Vagina (tissue), 2 donors: ENCODE measurements around the gene METTL24. TPM values are rescaled to one million over a fixed set of nuclear protein-coding genes. Genes with fewer than 3 reads are reported as not detected.
"Not testable (repeated sequence)": the region's sequence is repeated elsewhere in the genome, so short reads cannot be mapped to it uniquely, and the experiment has no call there.

Source experiments
- DNase-seq, 2 donors: peaks; one replicate each; pipeline ENCODE4 v3.0.0-alpha.2; 2017; ENCODE audit errors: extremely low spot score in 2 of 2
- H3K27ac ChIP-seq: fragments of 200-600 bp; sonication (generic); one replicate; pipeline ENCODE4 v1.5.1; 2019
- H3K27me3 ChIP-seq: fragments of 200-600 bp; sonication (generic); one replicate; pipeline ENCODE4 v1.5.1; 2019
- H3K36me3 ChIP-seq, 2 donors: fragments of 200-600 bp; sonication (generic); one replicate each; pipeline ENCODE4 v1.5.1; 2017 to 2019
- H3K4me1 ChIP-seq: fragments of 200-600 bp; sonication (generic); one replicate; pipeline ENCODE4 v1.5.1; 2019
- H3K4me3 ChIP-seq, 2 donors: fragments of 200-600 bp; sonication (generic); 1 replicate in 1 of 2; 2 replicates in 1 of 2; pipeline ENCODE4 v1.5.1; 2016 to 2019
- H3K9me3 ChIP-seq: fragments of 200-600 bp; sonication (generic); one replicate; pipeline ENCODE4 v1.5.1; 2019
- CTCF ChIP-seq, 3 experiments: fragments of 450-650 bp in 2 of 3; fragments of 200-600 bp in 1 of 3; sonication (generic) in 1 of 3; IDR thresholded peaks; one replicate each; pipeline ENCODE4 v1.5.1; 2017 to 2019; ENCODE audit warnings: antibody characterized with exemption in 3 of 3, mild to moderate bottlenecking in 2 of 3, moderate library complexity in 2 of 3
- POLR2A ChIP-seq, 2 donors: fragments of 450-650 bp; IDR thresholded peaks; one replicate each; pipeline ENCODE4 v1.6.1; 2017; ENCODE audit warnings: antibody characterized with exemption in 2 of 2, mild to moderate bottlenecking in 2 of 2, moderate library complexity in 2 of 2
- POLR2AphosphoS5 ChIP-seq, 2 donors: sonication (generic); formaldehyde crosslinking; IDR thresholded peaks; one replicate each; pipeline ENCODE4 v1.9.0; 2017; ENCODE audit warnings: antibody characterized with exemption in 2 of 2, mild to moderate bottlenecking in 2 of 2, low read depth in 1 of 2; ENCODE audit not compliant: insufficient read depth in 1 of 2
- intact Hi-C: fragments of 100-400 bp; cut with DNase I; formaldehyde crosslinking; loops from one replicate; pipeline ENCODE4 v1.15.1; 2023
- total RNA-seq: library from RNA; depleted of rRNA; stranded (reverse); fragments of >200 nt; gene quantifications from one replicate; pipeline ENCODE4 v1.2.3, GENCODE V29; 2016

METTL24 gene
- total RNA-seq, 1 donor from 2014 or later = 6.6 TPM

GRCh38 chr6:110317646-110318045 is 40.5 kb downstream of the METTL24 start:
- TF ChIP-seq CTCF (IDR thresholded peaks at IDR 0.05) = no peak
- no peak for TF ChIP-seq POLR2A (IDR thresholded peaks at IDR 0.05)
- no peak for TF ChIP-seq POLR2AphosphoS5 (IDR thresholded peaks at IDR 0.05; ENCODE audit: insufficient read depth in 1 of 2, low read depth in 1 of 2)
- intact Hi-C loops = no loop called here
- Histone ChIP-seq H3K27me3 (no peaks in the 10 kb centered on the region), H3K36me3 (peaks cover 0 to 4% of the 10 kb centered on the region in 2 donors), H3K27ac (no peak overlapping the region), H3K4me1 (no peaks in the 10 kb centered on the region), H3K4me3 (no peak overlapping the region), H3K9me3 (no peaks in the 10 kb centered on the region)
- DNase-seq = no peak

GRCh38 chr6:110317189-110317588 is 41.0 kb downstream of the METTL24 start:
- no peak for DNase-seq
- Histone ChIP-seq H3K9me3 (no peaks in the 10 kb centered on the region), H3K36me3 (peaks cover 0 to 4% of the 10 kb centered on the region in 2 donors), H3K4me3 (no peak overlapping the region), H3K27me3 (no peaks in the 10 kb centered on the region), H3K4me1 (no peaks in the 10 kb centered on the region), H3K27ac (no peak overlapping the region)
- TF ChIP-seq POLR2A (IDR thresholded peaks at IDR 0.05) = no peak
- no peak for TF ChIP-seq POLR2AphosphoS5 (IDR thresholded peaks at IDR 0.05; ENCODE audit: insufficient read depth in 1 of 2, low read depth in 1 of 2)
- no peak for TF ChIP-seq CTCF (IDR thresholded peaks at IDR 0.05)
- intact Hi-C loops = no loop called here

GRCh38 chr6:110315869-110316398 is 42.2 kb downstream of the METTL24 start:
- Histone ChIP-seq H3K9me3 (no peaks in the 10 kb centered on the region), H3K27ac (no peak overlapping the region), H3K4me3 (no peak overlapping the region), H3K4me1 (no peaks in the 10 kb centered on the region), H3K36me3 (peaks cover 0 to 4% of the 10 kb centered on the region in 2 donors), H3K27me3 (no peaks in the 10 kb centered on the region)
- intact Hi-C loops = no loop called here
- DNase-seq = no peak
- TF ChIP-seq POLR2A (IDR thresholded peaks at IDR 0.05) (no peak), POLR2AphosphoS5 (IDR thresholded peaks at IDR 0.05; ENCODE audit: insufficient read depth in 1 of 2, low read depth in 1 of 2) (no peak), CTCF (IDR thresholded peaks at IDR 0.05) (no peak)

GRCh38 chr6:110315207-110315868 is 42.8 kb downstream of the METTL24 start:
- Histone ChIP-seq H3K4me3 (no peak overlapping the region), H3K9me3 (no peaks in the 10 kb centered on the region), H3K27ac (no peak overlapping the region), H3K27me3 (no peaks in the 10 kb centered on the region), H3K36me3 (peaks cover 0 to 4% of the 10 kb centered on the region in 2 donors), H3K4me1 (no peaks in the 10 kb centered on the region)
- TF ChIP-seq CTCF (IDR thresholded peaks at IDR 0.05) = no peak
- TF ChIP-seq POLR2AphosphoS5 (IDR thresholded peaks at IDR 0.05; ENCODE audit: insufficient read depth in 1 of 2, low read depth in 1 of 2) = no peak
- no peak for TF ChIP-seq POLR2A (IDR thresholded peaks at IDR 0.05)
- intact Hi-C loops = no loop called here
- no peak for DNase-seq

GRCh38 chr6:110310861-110311446 is 47.2 kb downstream of the METTL24 start:
- H3K4me1 ChIP-seq = no peaks in the 10 kb centered on the region
- no peaks in the 10 kb centered on the region for H3K27me3 ChIP-seq
- DNase-seq = no peak
- TF ChIP-seq POLR2AphosphoS5 (IDR thresholded peaks at IDR 0.05; ENCODE audit: insufficient read depth in 1 of 2, low read depth in 1 of 2) (no peak), CTCF (IDR thresholded peaks at IDR 0.05) (no peak), POLR2A (IDR thresholded peaks at IDR 0.05) (no peak)
- H3K9me3 ChIP-seq = no peaks in the 10 kb centered on the region
- no peak overlapping the region for H3K4me3 ChIP-seq
- intact Hi-C loops = no loop called here
- H3K27ac ChIP-seq = no peak overlapping the region
- H3K36me3 ChIP-seq = peaks cover 0 to 4% of the 10 kb centered on the region in 2 donors

- H3K27ac ChIP-seq, H3K27me3 ChIP-seq, intact Hi-C loops, H3K4me1 ChIP-seq, DNase-seq, H3K9me3 ChIP-seq, H3K36me3 ChIP-seq, H3K4me3 ChIP-seq: not testable (repeated sequence)
Observed at GRCh38 chr6:110309432-110309831, 48.7 kb downstream of the METTL24 start.
